ENCODE data around the gene MT1M.

GRCh38 chr16:56645311-56645710, 12.9 kb downstream of the MT1M start:
- no peak for TF ChIP-seq CTCF (optimal IDR thresholded peaks at IDR 0.05 in 1 of 3, IDR thresholded peaks at IDR 0.05 in 1 of 3, conservative IDR thresholded peaks at IDR 0.05 in 1 of 3; ENCODE audit: extremely low read depth in 1 of 3, insufficient read depth in 2 of 3, low read length in 3 of 3)
- TF ChIP-seq EZH2 (IDR thresholded peaks at IDR 0.05; ENCODE audit: low read length), result no peak
